OCI-LY7 (cell line): Measurements from ENCODE around the gene LIMK2.

Experiments
- CTCF ChIP-seq: fragments of 200-600 bp; sonication (generic); conservative IDR thresholded peaks from 2 replicates; pipeline ENCODE4 v1.5.1; 2014; ENCODE audit warnings: mild to moderate bottlenecking, antibody characterized with exemption, low read length, moderate library complexity, mixed read lengths
- EZH2phosphoT487 ChIP-seq: fragments of 200-600 bp; sonication (generic); IDR thresholded peaks from 2 replicates; pipeline ENCODE4 v1.6.1; 2018; ENCODE audit warnings: low read depth, borderline replicate concordance, mild to moderate bottlenecking, mixed run types, antibody characterized with exemption, low read length, moderate library complexity, mixed read lengths

- no peak for TF ChIP-seq CTCF
- TF ChIP-seq EZH2phosphoT487 = no peak
Measured at GRCh38 chr22:31243339-31244045, 31.4 kb downstream of the LIMK2 start.
